GM18508 (cell line): Measurements from ENCODE around the gene DHRS9.
"Not testable (repeated sequence)": the region's sequence is repeated elsewhere in the genome, so short reads cannot be mapped to it uniquely, and the experiment has no call there.

Experiments used
- ATAC-seq: cut with Tn5 transposase; IDR thresholded peaks from one replicate; pipeline ENCODE4 v1.9.1; 2021; ENCODE audit warnings: moderate number of reproducible peaks; ENCODE audit not compliant: insufficient read depth, unreplicated experiment

The DHRS9 gene

DNA sequence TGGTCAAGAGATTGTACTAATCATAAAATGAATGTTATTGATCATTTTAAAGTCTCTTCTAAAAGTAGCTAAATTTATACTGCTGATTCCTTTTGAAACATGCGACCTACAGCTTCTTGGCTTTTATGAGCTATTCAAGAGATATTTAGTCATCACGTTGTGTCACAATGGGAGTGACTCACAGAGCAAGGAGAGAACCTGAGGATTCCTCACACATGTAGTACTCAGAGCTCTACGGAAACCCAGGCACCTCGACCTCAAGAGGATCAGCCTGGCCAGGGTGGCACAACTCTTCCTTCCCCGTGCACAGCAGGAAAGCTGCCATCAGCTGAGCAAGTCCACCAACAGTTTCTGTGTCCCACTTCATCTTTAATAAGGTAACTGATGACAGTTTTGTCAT is at the start of gene DHRS9:
TSS of gene DHRS9 (plus strand) at position 223 of the 400 bp plus-strand sequence. CDS start 12,019 bp downstream, outside the sequence.
- no peak for ATAC-seq

DNA sequence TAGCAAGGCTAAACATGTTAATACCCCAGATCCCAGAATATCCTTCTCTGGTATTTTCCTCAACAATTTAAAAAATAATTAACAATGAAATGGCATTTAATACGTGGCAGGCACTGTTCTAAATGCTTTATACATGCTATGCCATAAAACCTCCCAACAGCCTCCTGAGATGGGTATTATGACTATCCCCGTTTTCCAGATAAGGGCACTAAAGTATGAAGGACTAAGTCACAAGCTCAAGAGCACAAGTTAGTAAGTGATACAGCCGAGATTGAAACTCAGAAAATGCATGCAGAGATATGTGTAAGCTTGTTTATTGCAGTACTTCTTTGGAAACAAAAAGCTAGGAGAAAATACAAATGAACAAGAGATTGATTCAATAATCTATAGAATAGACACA is 46.2 kb upstream of the DHRS9 start:
- ATAC-seq = no peak

DNA sequence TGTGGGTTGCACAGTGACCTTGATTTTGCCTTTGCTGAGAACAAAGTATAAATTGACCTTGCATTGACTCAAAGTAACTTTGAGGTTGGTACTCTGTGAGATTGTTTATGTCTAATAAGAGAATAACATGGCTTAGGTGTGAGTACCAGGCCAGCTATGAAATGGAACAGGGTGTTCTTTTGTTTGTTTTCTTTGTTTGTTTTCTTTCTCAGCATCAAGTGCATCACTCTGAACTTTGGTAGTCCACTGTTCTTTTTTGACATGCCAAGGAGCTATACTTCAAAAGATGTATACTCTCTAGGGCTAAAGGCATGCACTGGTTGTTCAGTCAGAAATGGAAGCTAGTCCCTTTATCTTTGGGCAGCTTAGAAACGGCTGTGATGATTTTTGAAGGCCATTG is 43.3 kb upstream of the DHRS9 start:
- ATAC-seq = no peak

DNA sequence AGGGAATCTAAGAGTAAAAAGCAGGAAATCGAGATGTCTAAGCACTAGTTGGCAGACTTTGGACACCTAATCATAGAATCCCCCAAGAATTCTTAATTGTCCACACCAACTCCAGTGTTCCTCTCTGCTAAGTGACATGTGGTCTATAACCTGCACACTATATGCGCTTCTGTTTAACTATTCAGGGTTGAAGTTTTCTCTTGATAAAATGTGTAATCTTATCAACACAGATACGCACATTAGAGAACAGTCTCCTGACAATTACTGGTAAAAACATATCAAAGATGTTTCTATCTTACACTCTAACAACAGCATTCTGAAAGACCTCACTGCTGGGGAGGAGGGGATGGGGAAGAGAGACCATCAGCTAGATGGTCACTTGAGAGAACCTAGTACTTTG is 42.1 kb upstream of the DHRS9 start:
- no peak for ATAC-seq

DNA sequence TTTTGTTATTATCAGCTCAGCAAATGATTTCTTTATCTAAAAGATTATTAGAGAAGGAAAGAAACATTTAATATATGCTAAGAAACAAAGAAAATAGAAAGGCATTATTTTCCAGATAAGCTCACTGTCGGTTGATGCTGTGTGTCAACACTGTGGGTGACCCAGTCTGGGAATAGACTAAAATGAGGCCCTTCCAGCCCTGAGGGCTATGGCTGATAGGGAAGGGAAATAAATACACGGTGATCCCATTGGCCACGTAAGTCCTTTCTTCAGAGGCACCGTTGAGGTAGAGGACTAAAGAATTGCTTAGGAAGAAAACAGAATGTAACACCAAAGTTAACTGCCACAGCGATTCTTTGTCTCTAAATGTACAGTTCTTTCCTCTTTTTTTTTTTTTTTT is 40.0 kb upstream of the DHRS9 start:
- no peak for ATAC-seq

DNA sequence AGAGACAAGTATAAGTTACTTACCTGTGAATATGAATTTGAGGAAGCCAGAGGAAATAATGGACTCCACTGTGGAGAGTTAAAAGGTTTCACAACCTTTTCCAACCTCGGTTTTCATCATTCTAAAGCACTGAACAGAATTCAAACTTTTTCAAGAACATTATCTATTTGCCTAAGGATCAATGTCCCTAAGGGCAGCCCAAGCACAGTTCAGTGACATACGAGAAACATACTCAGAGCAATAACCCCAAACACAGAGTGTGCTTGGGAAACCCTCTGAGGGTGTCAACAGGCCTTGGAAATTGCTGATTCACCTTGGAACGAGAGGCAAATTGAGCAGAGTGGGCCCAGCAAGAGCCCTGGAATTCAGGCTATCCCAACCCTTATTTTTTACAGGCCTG is 38.2 kb upstream of the DHRS9 start, which contains the start of gene ABCB11:
TSS of gene ABCB11 (minus strand) at position 123 of the 400 bp plus-strand sequence. CDS start 13,199 bp downstream, outside the sequence.
- no peak for ATAC-seq

DNA sequence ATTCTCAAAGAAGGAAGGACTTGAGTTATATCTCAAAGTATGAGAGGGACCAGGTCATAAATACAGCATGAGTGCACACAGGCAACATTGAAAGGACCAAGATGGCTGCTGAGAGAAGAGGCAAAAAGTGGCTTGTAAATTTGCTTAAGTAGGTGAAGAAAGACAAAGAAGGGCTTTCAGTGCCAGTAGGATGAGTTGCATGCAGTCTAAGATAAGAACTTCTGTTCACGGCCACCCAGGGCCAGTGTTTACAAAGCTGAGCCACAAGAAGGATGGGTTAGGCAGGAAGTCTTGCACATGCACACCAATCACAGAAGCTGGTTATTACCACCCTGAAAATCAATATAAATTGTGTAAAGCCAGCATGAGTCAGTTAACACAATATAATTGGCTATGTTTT is 35.1 kb upstream of the DHRS9 start:
- ATAC-seq = no peak

DNA sequence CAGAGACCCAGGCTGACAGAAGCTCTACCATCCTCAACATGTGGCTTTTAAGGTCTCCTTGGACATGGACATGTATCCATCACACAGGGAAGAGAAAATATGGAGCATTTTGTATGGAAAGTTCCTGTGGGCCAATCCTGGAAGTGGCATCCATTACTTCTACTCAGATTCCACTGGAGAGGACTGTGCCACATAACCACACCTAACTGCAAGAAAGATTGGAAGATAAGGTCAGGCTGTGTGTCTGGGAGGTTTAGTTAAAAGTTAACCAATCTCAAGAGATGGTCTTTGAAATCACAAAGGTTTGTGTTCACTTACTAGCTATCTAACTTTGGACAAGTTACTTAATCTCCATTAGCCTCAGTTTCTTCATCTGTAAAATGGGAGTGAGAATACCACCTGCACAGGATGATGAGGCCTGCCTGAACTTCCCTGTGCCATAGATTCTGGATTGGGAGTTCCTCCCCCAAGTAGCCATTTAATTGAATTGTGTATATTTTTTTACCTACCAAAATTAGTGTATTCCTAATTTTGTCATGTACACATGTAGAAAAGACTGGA is 34.3 kb upstream of the DHRS9 start:
- no peak for ATAC-seq

DNA sequence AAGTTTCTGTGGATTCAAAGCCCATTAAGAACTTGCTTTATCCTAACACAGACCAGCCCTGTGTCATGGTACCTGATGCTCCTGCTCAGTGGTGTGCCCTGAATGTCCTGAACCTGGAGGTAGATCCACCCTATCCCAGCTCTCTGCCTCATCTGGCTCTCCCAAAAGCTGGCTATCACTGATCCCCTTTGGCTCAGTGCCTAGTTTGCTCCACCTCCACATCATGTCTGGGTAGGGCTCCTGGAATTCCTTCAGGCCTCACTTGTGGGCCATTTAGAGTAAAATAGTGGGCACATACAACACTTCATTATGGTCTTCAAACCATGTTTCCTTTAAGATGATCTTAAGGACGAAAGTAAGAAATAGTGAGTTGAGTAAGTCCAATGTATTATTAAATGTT is 33.5 kb upstream of the DHRS9 start:
- no peak for ATAC-seq

DNA sequence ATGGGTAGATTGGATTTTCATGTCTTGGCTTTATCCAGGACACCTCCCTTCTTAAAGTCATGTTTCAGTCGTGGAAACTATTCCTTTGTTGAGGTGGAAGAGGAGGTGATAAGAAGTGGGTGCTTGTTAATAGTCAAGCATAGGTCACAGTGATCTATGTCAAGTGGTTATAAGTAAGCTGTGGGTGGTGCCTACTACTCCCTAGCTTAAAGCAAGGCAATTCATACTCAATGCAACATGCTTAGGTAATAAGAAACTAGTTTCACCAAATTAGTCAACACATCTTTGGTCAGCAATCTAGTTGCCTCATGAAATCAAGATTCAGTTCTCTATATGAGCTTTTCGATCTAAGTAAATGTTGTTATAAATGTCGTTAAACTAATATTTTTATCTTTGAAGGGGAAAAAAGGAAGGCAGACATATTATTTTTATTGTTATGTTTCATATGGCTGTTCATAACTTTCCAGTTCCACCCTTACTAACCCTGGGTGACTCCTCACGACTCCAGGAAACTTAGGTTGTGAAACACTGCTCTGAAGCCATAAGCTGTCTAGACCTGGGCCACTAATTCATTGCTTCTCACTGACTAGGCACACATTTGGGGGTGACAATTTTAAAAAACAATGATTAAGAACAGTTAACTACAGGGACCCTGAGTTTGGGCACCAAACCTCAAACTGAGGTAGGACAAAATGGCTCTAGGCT is 32.5 kb upstream of the DHRS9 start:
- ATAC-seq = peak; percentile 79

DNA sequence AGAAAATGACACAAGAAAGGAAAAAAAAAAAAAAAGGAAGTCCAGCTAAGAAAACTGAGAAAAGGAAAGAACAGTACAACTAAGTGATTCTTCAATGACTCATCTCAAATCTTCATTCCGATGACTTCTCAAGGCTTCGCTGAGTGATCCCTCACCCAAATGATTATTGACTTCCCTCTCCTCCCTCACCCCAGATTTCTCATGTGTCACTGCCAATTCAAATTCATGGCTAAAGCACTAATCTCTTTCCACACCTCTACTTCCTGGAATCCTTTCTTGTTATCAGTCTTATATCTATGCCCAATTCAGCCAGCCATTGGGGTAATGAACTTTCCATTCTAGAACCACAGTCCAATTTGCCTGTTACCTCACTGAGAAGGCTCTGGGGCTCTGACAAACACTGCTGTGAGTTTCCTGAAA is 31.0 kb upstream of the DHRS9 start:
- ATAC-seq = peak; percentile 47

DNA sequence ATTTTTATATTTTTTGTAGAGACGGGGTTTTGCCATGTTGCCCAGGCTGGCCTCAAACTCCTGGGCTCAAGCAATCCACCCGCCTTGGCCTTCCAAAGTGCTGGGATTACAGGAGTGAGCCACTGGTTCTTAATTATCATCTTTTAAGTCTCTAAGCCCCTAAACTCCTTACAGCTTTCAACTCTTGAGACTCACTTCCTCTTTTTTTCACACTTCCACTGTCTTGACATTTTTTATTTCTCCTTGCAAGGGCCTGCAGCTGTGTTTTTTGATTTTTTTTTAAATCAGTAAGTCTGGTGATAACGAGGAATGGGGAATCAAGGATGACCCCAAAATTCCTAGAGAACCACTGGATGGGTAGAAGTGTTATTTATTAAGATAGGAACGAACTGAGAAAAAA is 29.7 kb upstream of the DHRS9 start:
- no peak for ATAC-seq

DNA sequence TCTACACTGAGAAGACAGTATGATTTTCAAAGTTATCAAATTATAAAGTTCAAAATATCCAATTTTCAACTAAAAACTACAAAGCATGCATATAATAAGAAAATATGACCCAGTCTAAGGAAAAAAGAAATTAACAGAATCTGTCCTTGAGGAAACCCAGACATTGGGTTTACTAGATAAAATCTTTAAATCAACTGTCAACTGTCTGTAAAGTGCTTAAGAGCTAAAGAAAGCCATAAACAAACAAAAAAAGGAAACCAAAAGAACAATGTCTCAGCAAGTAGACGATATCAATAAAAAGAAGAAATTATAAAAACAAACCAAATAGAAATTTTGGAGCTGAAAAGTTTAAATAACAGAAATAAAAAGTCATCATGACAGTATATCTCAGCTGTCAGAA is 27.8 kb upstream of the DHRS9 start:
- no peak for ATAC-seq

DNA sequence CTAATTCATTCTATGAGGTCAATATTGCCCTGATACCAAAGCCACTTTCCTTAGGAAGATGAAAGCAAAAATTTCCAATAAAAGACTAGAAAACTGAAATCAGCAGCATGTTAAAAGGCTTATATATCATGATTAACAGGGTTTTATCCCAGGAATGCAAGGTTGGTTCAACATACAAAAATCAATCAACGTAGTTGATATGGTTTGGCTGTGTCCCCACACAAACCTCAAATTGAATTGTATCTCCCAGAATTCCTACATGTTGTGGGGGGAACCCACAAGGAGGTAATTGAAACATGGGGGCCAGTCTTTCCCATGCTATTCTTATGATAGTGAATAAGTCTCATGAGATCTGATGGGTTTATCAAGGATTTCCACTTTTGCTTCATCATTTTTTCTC is 26.5 kb upstream of the DHRS9 start:
- no peak for ATAC-seq

DNA sequence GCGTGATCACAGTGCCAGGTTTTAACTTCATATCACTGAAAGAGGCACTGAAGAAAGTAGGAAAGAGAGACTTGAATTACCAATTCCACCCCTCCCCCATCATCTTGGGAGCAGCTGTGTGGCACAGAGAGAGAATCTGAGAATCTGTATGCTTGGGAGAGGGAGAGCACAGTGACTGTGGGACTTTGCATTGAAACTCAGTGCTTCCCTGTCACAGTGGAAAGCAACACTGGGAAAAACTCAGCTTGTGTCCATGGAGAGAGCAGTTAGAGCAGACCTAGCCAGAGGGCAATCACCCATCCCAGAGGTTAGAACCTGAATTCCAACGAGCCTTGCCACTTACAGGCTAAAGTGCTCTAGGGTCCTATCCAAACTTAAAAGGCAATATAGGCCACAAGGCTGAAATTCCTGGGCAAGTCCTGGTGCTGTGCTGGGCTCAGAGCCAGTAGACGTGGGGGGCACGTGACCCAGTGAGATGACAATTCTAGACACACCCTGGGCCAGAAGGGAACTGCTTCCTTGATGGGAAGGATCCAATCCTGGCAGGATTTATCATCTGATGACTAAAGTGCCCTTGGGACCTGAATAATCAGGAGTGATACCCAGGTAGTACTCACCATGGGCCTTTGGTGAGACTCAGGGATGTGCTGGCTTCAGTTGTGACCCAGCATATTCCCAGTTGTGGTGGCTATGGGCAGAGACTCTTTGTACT is 22.8 kb upstream of the DHRS9 start:
- ATAC-seq = no peak

DNA sequence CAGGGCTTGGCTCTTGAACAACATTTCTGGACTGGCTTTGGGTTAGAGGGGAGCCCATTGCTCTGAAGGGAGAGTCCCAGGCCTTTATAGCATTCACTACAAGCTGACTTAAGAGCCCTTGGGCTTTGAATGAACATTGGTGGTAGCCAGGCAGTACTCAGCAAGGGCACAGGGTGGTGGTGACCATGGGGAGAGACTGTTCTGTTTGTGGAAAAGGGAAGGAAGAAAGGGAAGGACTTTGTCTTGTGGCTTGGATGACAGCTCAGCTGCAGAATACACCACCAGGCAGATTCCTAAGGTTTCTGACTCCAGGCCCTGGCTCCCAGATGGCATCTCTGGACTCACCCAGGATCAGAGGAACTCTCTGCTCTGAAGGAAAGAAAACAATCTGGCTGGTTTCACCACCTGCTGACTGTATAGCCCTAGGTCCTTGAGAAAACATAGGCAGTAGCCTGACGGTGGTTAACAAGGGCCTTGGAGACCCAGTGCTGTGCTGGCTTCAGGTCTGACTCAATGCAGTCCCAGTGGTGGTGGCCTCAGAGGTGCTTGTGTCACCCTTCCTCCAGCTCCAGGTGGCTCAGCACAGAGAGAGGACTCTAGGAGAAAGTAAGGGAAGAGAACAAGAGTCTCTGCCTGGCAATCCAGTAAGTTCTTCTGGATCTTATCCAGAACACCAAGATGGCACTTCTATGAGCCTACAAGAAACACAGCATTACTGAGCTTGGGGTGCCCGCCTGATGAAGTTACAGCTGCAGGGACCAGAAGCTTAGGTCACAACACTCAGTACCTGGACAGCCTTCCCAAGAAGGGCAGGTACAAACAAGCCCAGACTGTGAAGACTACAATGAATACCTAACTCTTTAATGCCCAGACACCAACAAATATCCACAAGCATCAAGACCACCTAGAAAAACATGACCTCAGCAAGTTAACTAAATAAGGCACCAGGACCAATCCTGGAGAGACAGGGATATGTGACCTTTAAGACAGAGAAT is 21.8 kb upstream of the DHRS9 start:
- ATAC-seq = no peak

DNA sequence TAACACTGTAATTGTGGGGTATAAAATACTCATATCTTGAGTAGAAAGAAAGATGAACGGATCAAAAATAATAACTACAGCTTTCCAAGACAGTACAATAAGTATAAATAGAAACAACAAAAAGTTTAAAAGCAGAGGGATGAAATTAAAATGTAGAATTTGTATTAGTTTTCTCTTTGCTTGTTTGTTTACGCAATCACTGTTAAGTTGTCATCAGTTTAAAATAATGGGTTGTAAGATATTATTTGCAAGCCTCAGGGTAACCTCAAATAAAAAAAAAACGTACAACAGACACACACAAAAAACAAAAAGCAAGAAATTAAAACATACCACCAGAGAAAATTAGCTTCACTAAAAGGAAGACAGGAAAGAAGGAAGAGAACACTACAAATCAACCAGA is 20.2 kb upstream of the DHRS9 start:
- no peak for ATAC-seq

DNA sequence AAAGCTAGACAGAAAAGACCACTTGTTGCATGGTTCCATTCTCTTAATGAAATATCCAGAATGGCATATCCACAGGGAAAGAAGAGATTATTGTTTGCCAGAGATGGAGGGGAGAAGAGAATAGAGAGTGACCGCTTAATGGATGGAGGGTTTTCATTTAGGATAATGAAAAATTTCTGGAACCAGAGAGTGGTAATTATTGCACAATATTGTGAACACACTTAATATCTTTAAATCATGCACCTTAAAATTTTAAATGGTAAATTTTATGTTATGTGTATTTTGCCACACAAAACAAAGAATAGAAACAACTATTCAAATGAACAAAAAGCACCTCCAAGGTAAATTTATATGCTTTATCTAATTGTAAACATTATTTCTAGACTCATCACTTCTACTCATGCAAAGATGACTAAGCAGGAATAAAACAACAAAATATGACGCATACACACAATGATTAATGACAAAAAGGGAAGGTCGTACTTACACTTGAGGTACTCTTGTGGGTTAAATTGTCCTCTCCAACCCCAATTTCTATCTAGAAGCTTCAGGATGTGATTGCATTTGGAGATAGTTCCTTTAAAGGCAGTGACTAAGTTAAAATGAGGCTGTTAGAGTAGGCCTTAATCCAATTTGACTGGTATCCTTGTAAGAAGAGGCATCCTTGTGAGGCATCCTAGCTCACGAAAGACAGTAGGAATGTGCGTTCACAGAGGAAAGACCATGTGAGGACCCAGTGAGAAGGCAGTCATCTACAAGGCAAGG is 18.7 kb upstream of the DHRS9 start:
- ATAC-seq = no peak

DNA sequence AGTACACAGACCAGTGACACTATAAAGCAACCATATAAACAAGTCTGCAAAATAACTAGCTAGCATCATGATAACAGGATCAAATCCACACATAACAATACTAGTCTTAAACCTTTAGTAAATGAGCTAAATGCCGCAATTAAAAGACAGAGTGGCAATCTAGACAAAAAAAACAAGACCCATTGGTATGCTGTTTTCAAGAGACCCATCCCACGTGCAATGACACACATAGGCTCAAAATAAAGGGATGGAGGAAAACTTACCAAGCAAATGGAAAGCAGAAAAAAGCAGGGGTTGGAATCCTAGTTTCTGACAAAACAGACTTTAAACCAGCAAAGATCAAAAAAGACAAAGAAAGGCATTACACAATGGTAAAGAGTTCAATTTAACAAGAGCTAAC is 14.8 kb upstream of the DHRS9 start:
- ATAC-seq = not testable (repeated sequence)

DNA sequence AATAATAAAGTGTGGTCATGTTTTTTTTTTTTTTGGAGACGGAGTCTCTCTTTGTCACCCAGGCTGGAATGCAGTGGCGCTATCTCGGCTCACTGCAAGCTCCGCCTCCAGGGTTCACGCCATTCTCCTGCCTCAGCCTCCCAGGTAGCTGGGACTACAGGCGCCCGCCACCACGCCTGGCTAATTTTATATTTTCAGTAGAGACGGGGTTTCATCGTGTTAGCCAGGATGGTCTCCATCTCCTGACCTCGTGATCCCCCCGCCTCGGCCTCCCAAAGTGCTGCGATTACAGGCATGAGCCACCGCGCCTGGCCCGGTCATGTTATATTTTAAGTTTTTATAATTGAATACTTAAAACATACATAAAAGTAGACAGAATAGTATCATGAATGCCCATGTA is 5.2 kb upstream of the DHRS9 start:
- not testable (repeated sequence) for ATAC-seq
